Activated CD4-positive, alpha-beta memory T cell treated with anti-CD3 and anti-CD28 coated beads, Interleukin-2, amount 10 ng/mL, durations not matched to agents 7 days and 5 days (primary cell): Measurements from ENCODE around the gene SLC38A1. TPM values are rescaled to one million over a fixed set of nuclear protein-coding genes. Genes with fewer than 3 reads are reported as not detected.
"Not testable (repeated sequence)": the region's sequence is repeated elsewhere in the genome, so short reads cannot be mapped to it uniquely, and the experiment has no call there.

ENCODE experiments used
- CTCF ChIA-PET: fragments of 350-600 bp; sonication (Branson Sonifier 250); formaldehyde crosslinking; loops from one replicate; lab custom pipeline; 2021; ENCODE audit warnings: antibody characterized with exemption, inconsistent platforms; lab: Charles Lee
- POLR2A ChIA-PET: fragments of 350-600 bp; sonication (Branson Sonifier 250); formaldehyde crosslinking; loops from one replicate; lab custom pipeline; 2021; ENCODE audit warnings: antibody characterized with exemption; lab: Charles Lee
- DNase-seq: peaks from one replicate; pipeline ENCODE4 v3.0.0-alpha.2; 2020
- H3K27ac Mint-ChIP-seq: one replicate; pipeline ENCODE4 v1.8.0; 2021; ENCODE audit warnings: mild to moderate bottlenecking, mixed read lengths
- H3K27me3 Mint-ChIP-seq: one replicate; pipeline ENCODE4 v1.8.0; 2021; ENCODE audit warnings: mixed read lengths
- H3K36me3 Mint-ChIP-seq: one replicate; pipeline ENCODE4 v1.8.0; 2021; ENCODE audit warnings: low read depth, mixed read lengths
- H3K4me1 Mint-ChIP-seq: one replicate; pipeline ENCODE4 v1.8.0; 2021; ENCODE audit warnings: mixed read lengths
- H3K4me3 Mint-ChIP-seq: one replicate; pipeline ENCODE4 v1.8.0; 2021; ENCODE audit warnings: mild to moderate bottlenecking, mixed read lengths
- H3K9me3 Mint-ChIP-seq: one replicate; pipeline ENCODE4 v1.8.0; 2021; ENCODE audit warnings: mixed read lengths
- total RNA-seq, 2 experiments: library from RNA; stranded (reverse); gene quantifications; one replicate each; pipeline ENCODE4 v1.2.3, GENCODE V29; 2021

The SLC38A1 gene
- total RNA-seq: 100 to 1,000 TPM; 209 to 214 TPM

- peaks cover 29% of the 10 kb centered on the region for H3K4me1 Mint-ChIP-seq
- peaks cover 29% of the 10 kb centered on the region for H3K36me3 Mint-ChIP-seq
- ChIA-PET POLR2A (interaction anchor here (0.8 to 6.3 kb wide), 58 partner anchors 9 to 1437 kb away, joined by 3 to 449 read pairs (median 6); partner anchors contain the start of genes ARID2, RPAP3, SCAF11 and SLC38A2), CTCF (interaction anchor here (1.0 to 3.1 kb wide), 10 partner anchors 53 to 752 kb away, joined by 3 to 40 read pairs (median 4); partner anchors contain the start of gene SCAF11)
- H3K27ac Mint-ChIP-seq: no peak within 1 kb of the TSS
- no peaks in the 10 kb centered on the region for H3K9me3 Mint-ChIP-seq
- peak; percentile 92 for DNase-seq
- no peak within 1 kb of the TSS for H3K4me3 Mint-ChIP-seq
- H3K27me3 Mint-ChIP-seq: no peaks in the 10 kb centered on the region
These were observed at the start of gene SLC38A1 for GRCh38 chr12:46268583-46269428. SLC38A1 (minus strand) TSS chr12:46269043; CDS start chr12:46239800, 29,243 bp downstream.

DNA sequence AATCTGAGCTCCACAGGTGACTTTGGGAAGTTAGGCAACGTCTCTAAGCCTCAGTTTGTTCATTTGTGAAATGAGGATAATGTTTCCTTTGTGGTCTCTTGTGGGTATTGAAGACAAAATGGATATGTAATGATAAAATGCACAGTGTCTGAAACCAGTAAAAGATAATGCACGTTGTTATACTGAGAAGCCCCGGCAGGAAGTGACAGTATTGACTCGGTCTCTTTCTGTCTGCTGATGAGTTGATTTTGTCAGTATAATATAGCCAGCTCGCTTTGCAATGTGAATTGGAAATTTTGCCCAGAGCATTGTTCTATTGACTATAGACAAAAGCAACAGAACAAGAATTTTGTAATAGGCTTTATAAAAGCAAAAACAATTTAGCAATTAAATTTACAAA is 49.2 kb upstream of the SLC38A1 start:
- POLR2A ChIA-PET: interaction anchor here (0.6 kb wide), 1 partner anchor 68 kb away, joined by 4 read pairs; no protein-coding TSS in a partner anchor
- peaks cover 3% of the 10 kb centered on the region for H3K9me3 Mint-ChIP-seq
- DNase-seq: no peak
- H3K27ac Mint-ChIP-seq: no peak overlapping the region
- no peaks in the 10 kb centered on the region for H3K36me3 Mint-ChIP-seq
- no peaks in the 10 kb centered on the region for H3K4me1 Mint-ChIP-seq
- peaks cover 8% of the 10 kb centered on the region for H3K27me3 Mint-ChIP-seq
- CTCF ChIA-PET: no interaction called here
- no peak overlapping the region for H3K4me3 Mint-ChIP-seq

DNA sequence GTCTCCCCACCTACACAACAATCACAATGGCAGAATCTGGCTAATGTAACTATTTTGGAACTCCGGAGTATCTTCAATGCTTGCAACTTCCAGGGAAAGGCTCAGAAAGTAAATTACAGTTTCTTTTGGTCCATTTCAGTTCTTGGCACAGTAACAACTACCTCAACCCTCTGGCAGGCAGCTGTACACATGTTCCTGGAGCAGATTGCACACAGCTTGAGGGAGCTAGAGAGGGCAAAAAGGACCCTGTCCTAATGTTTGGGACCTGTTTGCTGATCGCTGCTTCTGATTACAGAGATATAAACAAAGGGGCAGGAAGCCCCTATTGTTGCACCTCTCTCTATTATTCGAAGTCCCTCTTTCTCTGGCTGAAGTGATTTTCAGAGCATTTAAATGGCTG is 35.2 kb upstream of the SLC38A1 start:
- H3K27me3 Mint-ChIP-seq: peaks cover 11% of the 10 kb centered on the region
- no peak overlapping the region for H3K27ac Mint-ChIP-seq
- ChIA-PET POLR2A (no interaction called here), CTCF (interaction anchor here (0.5 to 5.7 kb wide), 2 partner anchors 179 to 232 kb away, joined by 3 to 48 read pairs; no protein-coding TSS in a partner anchor)
- H3K9me3 Mint-ChIP-seq: peaks cover 7% of the 10 kb centered on the region
- no peak overlapping the region for H3K4me3 Mint-ChIP-seq
- H3K4me1 Mint-ChIP-seq: peaks cover 1% of the 10 kb centered on the region
- DNase-seq: no peak
- peaks cover 5% of the 10 kb centered on the region for H3K36me3 Mint-ChIP-seq

GRCh38 chr12:46303039-46303666 is 34.3 kb upstream of the SLC38A1 start:
- peak; percentile 39 for DNase-seq
- peaks cover 6% of the 10 kb centered on the region for H3K9me3 Mint-ChIP-seq
- CTCF ChIA-PET: interaction anchor here (0.6 to 5.7 kb wide), 11 partner anchors 9 to 313 kb away, joined by 3 to 48 read pairs (median 4); partner anchors contain the start of gene SCAF11
- no peak overlapping the region for H3K27ac Mint-ChIP-seq
- peaks cover 1% of the 10 kb centered on the region for H3K4me1 Mint-ChIP-seq
- H3K4me3 Mint-ChIP-seq: no peak overlapping the region
- POLR2A ChIA-PET: no interaction called here
- peaks cover 2% of the 10 kb centered on the region for H3K36me3 Mint-ChIP-seq
- peaks cover 11% of the 10 kb centered on the region for H3K27me3 Mint-ChIP-seq

GRCh38 chr12:46300910-46301309 is 32.1 kb upstream of the SLC38A1 start:
- Mint-ChIP-seq H3K4me1 (peaks cover 1% of the 10 kb centered on the region), H3K4me3 (no peak overlapping the region), H3K9me3 (no peaks in the 10 kb centered on the region), H3K36me3 (no peaks in the 10 kb centered on the region), H3K27ac (no peak overlapping the region), H3K27me3 (peaks cover 16% of the 10 kb centered on the region)
- DNase-seq: no peak
- POLR2A ChIA-PET: interaction anchor here (0.8 kb wide), 1 partner anchor 31 kb away, joined by 3 read pairs; no protein-coding TSS in a partner anchor
- CTCF ChIA-PET: interaction anchor here (0.8 to 5.7 kb wide), 3 partner anchors 149 to 223 kb away, joined by 3 to 48 read pairs (median 4); no protein-coding TSS in a partner anchor

- Mint-ChIP-seq H3K27me3 (peaks cover 9% of the 10 kb centered on the region), H3K4me1 (peaks cover 1% of the 10 kb centered on the region), H3K36me3 (no peaks in the 10 kb centered on the region), H3K4me3 (no peak overlapping the region), H3K9me3 (no peaks in the 10 kb centered on the region), H3K27ac (no peak overlapping the region)
- CTCF ChIA-PET: interaction anchor here (1.0 to 5.7 kb wide), 2 partner anchors 67 to 175 kb away, joined by 3 to 48 read pairs; no protein-coding TSS in a partner anchor
- no peak for DNase-seq
- POLR2A ChIA-PET: interaction anchor here (0.9 to 1.3 kb wide), 2 partner anchors 31 to 310 kb away, joined by 4 to 6 read pairs; partner anchors contain the start of gene SLC38A1
These were observed 31.0 kb upstream of the SLC38A1 start for GRCh38 chr12:46299851-46300250.

GRCh38 chr12:46298261-46298660 is 29.4 kb upstream of the SLC38A1 start:
- Mint-ChIP-seq H3K9me3 (no peaks in the 10 kb centered on the region), H3K36me3 (no peaks in the 10 kb centered on the region), H3K27me3 (peaks cover 7% of the 10 kb centered on the region), H3K4me1 (peaks cover 1% of the 10 kb centered on the region), H3K27ac (no peak overlapping the region), H3K4me3 (no peak overlapping the region)
- ChIA-PET POLR2A (no interaction called here), CTCF (no interaction called here)
- no peak for DNase-seq

DNA sequence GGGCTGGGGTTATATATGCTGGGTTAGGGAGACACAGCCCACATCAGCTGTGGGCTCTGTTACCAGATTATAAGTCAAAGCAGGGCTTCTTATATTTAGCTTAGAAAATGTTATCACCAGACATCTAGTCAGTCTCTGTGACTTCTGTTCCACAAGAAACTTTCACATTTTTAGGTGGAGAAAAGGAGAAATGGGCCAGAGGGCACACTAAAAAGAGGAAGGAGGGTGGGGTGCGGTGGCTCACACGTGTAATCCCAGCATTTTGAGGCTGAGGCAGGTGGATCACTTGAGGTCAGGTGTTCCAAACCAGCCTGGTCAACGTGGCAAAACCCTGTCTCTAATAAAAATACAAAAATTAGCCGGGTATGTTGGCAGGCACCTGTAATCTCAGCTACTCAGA is 28.0 kb upstream of the SLC38A1 start:
- H3K27ac Mint-ChIP-seq: no peak overlapping the region
- no peak overlapping the region for H3K4me3 Mint-ChIP-seq
- POLR2A ChIA-PET: no interaction called here
- peaks cover 4% of the 10 kb centered on the region for H3K9me3 Mint-ChIP-seq
- H3K4me1 Mint-ChIP-seq: no peaks in the 10 kb centered on the region
- peaks cover 7% of the 10 kb centered on the region for H3K27me3 Mint-ChIP-seq
- DNase-seq: no peak
- CTCF ChIA-PET: interaction anchor here (0.6 kb wide), 1 partner anchor 59 kb away, joined by 3 read pairs; no protein-coding TSS in a partner anchor
- H3K36me3 Mint-ChIP-seq: no peaks in the 10 kb centered on the region

GRCh38 chr12:46292754-46293402 is 24.0 kb upstream of the SLC38A1 start:
- POLR2A ChIA-PET: no interaction called here
- Mint-ChIP-seq H3K4me1 (no peaks in the 10 kb centered on the region), H3K27ac (no peak overlapping the region), H3K36me3 (peaks cover 6% of the 10 kb centered on the region), H3K27me3 (peaks cover 9% of the 10 kb centered on the region), H3K9me3 (peaks cover 9% of the 10 kb centered on the region), H3K4me3 (no peak overlapping the region)
- DNase-seq: no peak
- CTCF ChIA-PET: interaction anchor here (1.0 to 1.2 kb wide), 2 partner anchors 105 to 168 kb away, joined by 3 read pairs; no protein-coding TSS in a partner anchor

DNA sequence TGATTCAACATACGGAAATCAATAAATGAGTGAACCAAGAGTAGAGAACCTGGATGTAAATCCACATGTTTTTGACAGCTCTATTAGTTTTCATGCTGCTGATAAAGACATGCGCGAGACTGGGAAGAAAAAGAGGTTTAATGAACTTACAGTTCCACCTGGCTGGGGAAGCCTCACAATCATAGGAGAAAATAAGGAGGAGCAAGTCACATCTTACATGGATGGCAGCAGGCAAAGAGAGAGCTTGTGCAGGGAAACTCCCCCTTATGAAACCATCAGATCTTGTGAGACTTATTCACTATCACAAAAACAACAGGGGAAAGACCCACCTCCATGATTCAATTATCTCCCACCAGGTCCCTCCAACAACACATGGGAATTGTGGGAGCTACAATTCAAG is 23.1 kb upstream of the SLC38A1 start:
- H3K4me1 Mint-ChIP-seq, H3K36me3 Mint-ChIP-seq, POLR2A ChIA-PET, H3K4me3 Mint-ChIP-seq, H3K27me3 Mint-ChIP-seq, CTCF ChIA-PET, DNase-seq, H3K27ac Mint-ChIP-seq: not testable (repeated sequence)
- H3K9me3 Mint-ChIP-seq: peaks cover 14% of the 10 kb centered on the region

DNA sequence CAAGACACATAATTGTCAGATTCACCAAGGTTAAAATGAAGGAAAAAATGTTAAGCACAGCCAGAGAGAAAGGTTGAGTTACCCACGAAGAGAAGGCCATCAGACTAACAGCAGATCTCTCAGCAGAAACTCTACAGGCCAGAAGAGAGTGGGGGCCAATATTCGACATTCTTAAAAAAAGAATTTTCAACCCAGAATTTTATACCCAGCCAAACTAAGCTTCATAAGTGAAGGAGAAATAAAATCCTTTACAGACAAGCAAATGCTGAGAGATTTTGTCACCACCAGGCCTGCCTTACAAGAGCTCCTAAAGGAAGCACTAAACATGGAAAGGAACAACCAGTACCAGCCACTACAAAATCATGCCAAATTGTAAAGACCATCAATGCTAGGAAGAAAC is 16.3 kb upstream of the SLC38A1 start:
- H3K27me3 Mint-ChIP-seq, H3K4me3 Mint-ChIP-seq, H3K27ac Mint-ChIP-seq, POLR2A ChIA-PET, CTCF ChIA-PET, H3K4me1 Mint-ChIP-seq, DNase-seq: not testable (repeated sequence)
- Mint-ChIP-seq H3K36me3 (peaks cover 39% of the 10 kb centered on the region), H3K9me3 (peaks cover 58% of the 10 kb centered on the region)

- Mint-ChIP-seq H3K27me3 (peaks cover 4% of the 10 kb centered on the region), H3K36me3 (peaks cover 36% of the 10 kb centered on the region), H3K9me3 (peaks cover 54% of the 10 kb centered on the region), H3K4me3 (no peak overlapping the region), H3K4me1 (no peaks in the 10 kb centered on the region), H3K27ac (no peak overlapping the region)
- DNase-seq: no peak
- POLR2A ChIA-PET: no interaction called here
- CTCF ChIA-PET: no interaction called here
These were observed 14.0 kb upstream of the SLC38A1 start for GRCh38 chr12:46282829-46283228.
